Loucy (cell line): ENCODE measurements around the gene PARVB.

Experiments used
- H2AFZ ChIP-seq: fragments of 200-600 bp; sonication (generic); 2 replicates; pipeline ENCODE4 v1.6.0; 2016; ENCODE audit warnings: antibody characterized with exemption, mild to moderate bottlenecking, low read length, moderate library complexity
- H3F3A ChIP-seq: fragments of 200-600 bp; 2 replicates; pipeline ENCODE4 v1.6.0; 2016; ENCODE audit warnings: antibody characterized with exemption, low read depth, mild to moderate bottlenecking
- H3K27me3 ChIP-seq: fragments of 200-600 bp; sonication (generic); 2 replicates; pipeline ENCODE4 v1.6.1; 2014; ENCODE audit warnings: low read length, mild to moderate bottlenecking; ENCODE audit not compliant: insufficient read depth, poor library complexity, severe bottlenecking
- H3K36me3 ChIP-seq: fragments of 200-600 bp; sonication (generic); 2 replicates; pipeline ENCODE4 v1.6.1; 2016; ENCODE audit warnings: low read length; ENCODE audit not compliant: insufficient read depth
- H3K4me1 ChIP-seq: fragments of 200-600 bp; sonication (generic); 2 replicates; pipeline ENCODE4 v1.5.1; 2014; ENCODE audit warnings: low read length, mild to moderate bottlenecking; ENCODE audit not compliant: insufficient read depth, poor library complexity, severe bottlenecking
- H3K4me2 ChIP-seq: fragments of 200-600 bp; sonication (generic); 2 replicates; pipeline ENCODE4 v1.6.0; 2014; ENCODE audit warnings: antibody characterized with exemption, low read length, low read depth, mild to moderate bottlenecking; ENCODE audit not compliant: poor library complexity, severe bottlenecking
- H3K4me3 ChIP-seq: fragments of 200-600 bp; sonication (generic); 2 replicates; pipeline ENCODE4 v1.5.1; 2014; ENCODE audit warnings: low read length, mild to moderate bottlenecking, mixed read lengths; ENCODE audit not compliant: poor library complexity, severe bottlenecking
- H3K79me2 ChIP-seq: fragments of 200-600 bp; sonication (generic); 2 replicates; pipeline ENCODE4 v1.6.1; 2014; ENCODE audit warnings: low read length; ENCODE audit not compliant: insufficient read depth
- H3K9ac ChIP-seq: fragments of 200-600 bp; sonication (generic); 2 replicates; pipeline ENCODE4 v1.6.0; 2014; ENCODE audit warnings: mild to moderate bottlenecking, low read depth, low read length, moderate library complexity; ENCODE audit not compliant: poor library complexity, severe bottlenecking
- H3K9me2 ChIP-seq: fragments of 200-600 bp; sonication (generic); replicated peaks from 2 replicates; pipeline ENCODE4 v1.6.1; 2016; ENCODE audit warnings: low read depth, low read length, mixed read lengths
- H3K9me3 ChIP-seq: fragments of 200-600 bp; sonication (generic); 2 replicates; pipeline ENCODE4 v1.6.1; 2014; ENCODE audit warnings: mild to moderate bottlenecking, antibody characterized with exemption, low read length, low read depth; ENCODE audit not compliant: insufficient read depth
- H4K20me1 ChIP-seq: fragments of 200-600 bp; sonication (generic); 2 replicates; pipeline ENCODE4 v1.6.0; 2014; ENCODE audit warnings: antibody characterized with exemption, low read length, mild to moderate bottlenecking; ENCODE audit not compliant: insufficient read depth, poor library complexity, severe bottlenecking
- CTCF ChIP-seq: fragments of 200-600 bp; sonication (generic); conservative IDR thresholded peaks from 2 replicates; pipeline ENCODE4 v1.5.1; 2014; ENCODE audit warnings: mild to moderate bottlenecking, antibody characterized with exemption, low read length
- EZH2phosphoT487 ChIP-seq: fragments of 200-600 bp; IDR thresholded peaks from 2 replicates; pipeline ENCODE4 v1.6.1; 2018; ENCODE audit warnings: antibody characterized with exemption, mild to moderate bottlenecking, moderate library complexity, borderline replicate concordance

The PARVB gene

GRCh38 chr22:44181033-44181911 is 157.2 kb downstream of the PARVB start:
- no peaks in the 10 kb centered on the region for H3K9me3 ChIP-seq
- peak overlapping the region; percentile 82 for H2AFZ ChIP-seq
- TF ChIP-seq CTCF (no peak), EZH2phosphoT487 (no peak)
- H3K36me3 ChIP-seq: peaks cover 9% of the 10 kb centered on the region; the same call in 1 of the 2 replicates
- peaks cover 45% of the 10 kb centered on the region for H3K4me1 ChIP-seq
- no peaks in the 10 kb centered on the region for H3K27me3 ChIP-seq
- no peaks in the 10 kb centered on the region for H3F3A ChIP-seq
- peak overlapping the region; percentile 77 for H3K4me2 ChIP-seq
- peak overlapping the region; percentile 96 for H3K9ac ChIP-seq
- H4K20me1 ChIP-seq: peaks cover 15% of the 10 kb centered on the region
- no peaks in the 10 kb centered on the region for H3K9me2 ChIP-seq
- H3K4me3 ChIP-seq: peak overlapping the region; percentile 89
- peaks cover 51% of the 10 kb centered on the region for H3K79me2 ChIP-seq

- no peaks in the 10 kb centered on the region for H3K9me2 ChIP-seq
- peak overlapping the region; percentile 89 for H3K4me3 ChIP-seq
- H3K36me3 ChIP-seq: peaks cover 12% of the 10 kb centered on the region; the same call in 1 of the 2 replicates
- no peaks in the 10 kb centered on the region for H3K27me3 ChIP-seq
- peak overlapping the region; percentile 96 for H3K9ac ChIP-seq
- peak overlapping the region; percentile 77 for H3K4me2 ChIP-seq
- peaks cover 52% of the 10 kb centered on the region for H3K4me1 ChIP-seq
- H2AFZ ChIP-seq: peak overlapping the region; percentile 15; the same call in 1 of the 2 replicates
- peaks cover 51% of the 10 kb centered on the region for H3K79me2 ChIP-seq
- no peak for TF ChIP-seq EZH2phosphoT487
- peak; percentile 16 for TF ChIP-seq CTCF
- peaks cover 18% of the 10 kb centered on the region for H4K20me1 ChIP-seq
- no peaks in the 10 kb centered on the region for H3F3A ChIP-seq
- no peaks in the 10 kb centered on the region for H3K9me3 ChIP-seq
Observed at GRCh38 chr22:44181912-44182587, 157.9 kb downstream of the PARVB start.

DNA sequence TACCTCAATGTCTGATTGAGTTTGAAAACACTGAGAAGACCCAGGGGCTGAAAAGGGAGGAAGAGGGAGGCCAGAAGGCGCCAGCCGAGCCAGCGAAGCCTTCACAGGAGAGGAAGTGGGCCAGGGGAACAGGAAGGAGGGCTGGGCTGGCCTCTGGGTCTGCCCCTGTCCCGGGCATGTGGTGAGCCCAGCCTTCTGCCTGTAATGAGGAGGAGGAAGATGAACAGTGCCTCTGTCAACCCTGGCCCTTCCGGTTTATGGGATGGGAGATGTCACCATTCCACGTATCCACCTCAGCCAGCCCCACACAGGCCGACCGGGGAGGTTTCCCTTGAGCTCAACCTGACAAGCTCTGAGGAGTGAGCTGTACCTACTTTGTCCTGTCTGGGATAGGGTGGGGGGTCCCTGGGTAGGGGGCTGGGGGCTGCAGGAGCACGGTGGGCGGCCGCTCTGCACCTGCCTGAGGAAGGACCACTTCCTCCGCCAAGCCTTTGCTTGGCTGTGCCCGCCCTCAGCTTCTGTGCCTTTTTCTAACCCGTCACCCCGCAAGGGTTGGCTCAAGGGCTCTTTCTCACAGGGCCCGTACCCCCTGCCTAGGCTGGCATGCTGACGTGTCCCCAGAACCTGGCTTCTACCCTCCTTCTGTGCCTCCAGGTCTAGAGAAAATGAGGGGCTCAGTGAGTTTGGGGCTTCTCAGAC is 158.6 kb downstream of the PARVB start:
- H3K9me3 ChIP-seq: no peaks in the 10 kb centered on the region
- peaks cover 18% of the 10 kb centered on the region for H4K20me1 ChIP-seq
- H3K79me2 ChIP-seq: peaks cover 51% of the 10 kb centered on the region
- H3K4me1 ChIP-seq: peaks cover 53% of the 10 kb centered on the region
- H3F3A ChIP-seq: no peaks in the 10 kb centered on the region
- no peaks in the 10 kb centered on the region for H3K27me3 ChIP-seq
- H3K36me3 ChIP-seq: peaks cover 12% of the 10 kb centered on the region; the same call in 1 of the 2 replicates
- H2AFZ ChIP-seq: no peak overlapping the region
- peak overlapping the region; percentile 96 for H3K9ac ChIP-seq
- H3K4me2 ChIP-seq: peak overlapping the region; percentile 77
- H3K9me2 ChIP-seq: no peaks in the 10 kb centered on the region
- TF ChIP-seq EZH2phosphoT487 (no peak), CTCF (no peak)
- H3K4me3 ChIP-seq: peak overlapping the region; percentile 89
